Activated gamma-delta T cell treated with Interleukin-2 at 50 U/mL for 16 hours (primary cell): Measurements from ENCODE around the gene NAV3.

Source experiments
- DNase-seq: peaks from one replicate; pipeline ENCODE4 v3.0.0-alpha.2; 2020

Gene NAV3

DNA sequence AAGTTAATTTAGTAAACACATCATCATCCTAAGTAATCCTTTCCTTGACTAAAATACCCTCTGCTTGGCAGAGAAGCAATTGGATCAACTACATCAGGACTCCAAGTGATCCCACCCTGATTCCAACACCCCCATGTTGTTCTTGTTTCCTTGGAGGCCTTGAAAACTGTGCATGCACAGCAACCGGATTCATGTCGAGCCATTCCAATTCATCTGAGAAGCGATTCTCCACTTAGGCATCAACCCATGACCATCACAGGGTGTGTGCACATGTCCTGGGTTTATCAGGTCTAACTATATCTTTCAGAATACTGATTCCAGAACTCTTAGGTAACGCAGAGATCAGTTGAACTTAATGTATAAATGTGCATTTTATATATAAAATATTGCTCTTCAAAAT, 163.0 kb downstream of the NAV3 start:
- DNase-seq = no peak

DNA sequence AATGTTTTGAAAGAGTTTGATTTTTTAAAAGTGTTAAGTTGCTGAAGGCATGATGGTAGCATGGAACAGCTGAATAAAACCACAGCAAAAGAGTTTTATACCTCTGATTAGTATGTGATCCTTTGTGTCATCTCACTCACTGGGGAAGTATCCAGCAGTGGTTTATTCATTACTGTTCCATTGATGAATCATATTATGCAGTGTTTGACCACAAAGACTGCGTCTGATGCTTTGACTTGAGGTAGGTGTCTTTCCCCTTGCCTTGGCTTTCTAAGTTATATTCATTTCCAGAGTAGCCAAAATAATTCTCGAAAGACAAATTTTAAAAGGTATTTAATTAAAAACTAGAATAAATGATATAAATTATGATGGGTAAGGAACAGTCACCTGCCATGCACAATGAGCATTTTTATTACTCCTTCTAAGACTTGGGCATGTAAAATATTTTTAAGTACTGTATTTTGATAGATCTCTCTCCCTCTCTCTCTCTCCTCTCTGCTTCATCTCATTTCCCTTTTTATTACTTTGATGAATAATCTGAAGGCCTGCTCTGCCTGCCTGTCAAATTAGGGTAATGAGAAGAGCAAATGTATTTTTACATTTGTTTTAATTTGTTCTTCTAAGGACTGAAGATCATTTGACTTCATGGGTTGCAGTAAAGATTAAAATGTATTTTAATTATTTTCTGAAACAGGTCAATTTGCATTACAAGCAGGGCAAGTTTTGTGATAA, 164.9 kb downstream of the NAV3 start:
- DNase-seq = no peak

DNA sequence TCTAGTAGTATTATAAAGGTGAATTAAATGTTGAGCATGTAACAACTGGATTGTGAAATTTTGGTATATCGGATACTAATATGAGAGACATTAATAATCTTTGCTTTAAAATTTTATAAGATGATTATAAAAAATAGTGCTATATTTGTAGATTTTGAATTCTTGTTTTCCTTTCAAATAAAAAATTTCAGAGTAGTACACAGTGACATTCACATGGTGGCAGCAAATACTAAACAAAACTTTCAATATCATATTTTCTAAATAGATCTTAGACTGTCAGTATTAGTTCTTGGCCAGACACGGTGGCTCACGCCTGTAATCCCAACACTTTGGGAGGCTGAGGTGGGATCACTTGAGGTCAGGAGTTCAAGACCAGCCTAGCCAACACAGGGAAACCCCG, 166.0 kb downstream of the NAV3 start:
- DNase-seq = no peak

DNA sequence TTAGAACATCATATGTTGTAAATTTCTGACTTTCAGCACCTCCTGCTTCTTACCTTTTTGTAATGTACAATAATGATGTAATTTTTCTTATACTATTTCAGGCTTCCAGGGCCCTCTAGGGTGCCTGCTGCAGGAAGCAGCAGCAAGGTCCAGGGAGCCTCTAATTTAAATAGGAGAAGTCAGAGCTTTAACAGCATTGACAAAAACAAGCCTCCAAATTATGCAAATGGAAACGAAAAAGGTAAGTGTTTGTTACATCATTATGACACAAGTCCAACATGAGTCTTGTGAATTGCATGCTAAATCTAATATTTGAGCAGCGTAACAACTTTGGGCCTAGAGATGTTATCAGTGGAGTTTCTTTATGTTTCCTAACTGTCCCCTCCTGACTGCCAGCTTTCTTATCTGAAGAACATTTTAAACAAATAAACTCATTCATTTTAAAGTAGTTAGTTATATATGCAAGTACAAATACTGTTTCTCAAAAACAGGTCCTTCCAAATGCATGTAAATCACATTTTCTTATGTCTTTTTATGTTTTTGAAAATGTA, 167.6 kb downstream of the NAV3 start:
- DNase-seq = no peak

DNA sequence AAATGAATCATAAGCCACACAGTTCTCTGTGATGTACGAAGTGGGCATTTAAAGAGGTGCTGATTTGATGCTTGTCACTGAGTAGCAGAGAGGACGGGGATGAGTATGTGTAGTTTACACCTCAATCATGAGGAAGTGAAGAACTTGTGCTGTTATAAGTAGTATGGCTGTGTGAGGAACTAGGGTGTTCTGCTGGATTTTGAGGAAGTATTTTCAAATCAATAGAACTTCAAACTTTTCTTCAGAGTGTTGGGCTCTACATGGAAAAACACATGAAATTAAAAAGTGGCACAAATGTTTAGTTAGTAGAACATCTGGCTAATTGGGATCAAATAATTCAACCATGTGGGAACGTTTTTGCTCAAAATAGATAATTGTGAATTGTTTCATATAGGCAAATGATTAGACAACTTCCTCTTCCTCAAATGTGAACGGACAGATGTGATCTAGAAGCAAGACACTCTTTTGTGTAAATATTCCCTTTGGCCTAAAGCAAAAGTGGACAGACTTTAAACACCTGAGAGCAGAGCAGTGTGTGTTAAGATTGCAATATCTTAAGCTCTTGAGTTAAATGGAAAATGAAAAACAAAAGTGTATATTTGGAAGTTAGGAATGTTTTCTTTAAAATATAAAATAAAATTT, 168.5 kb downstream of the NAV3 start:
- no peak for DNase-seq

DNA sequence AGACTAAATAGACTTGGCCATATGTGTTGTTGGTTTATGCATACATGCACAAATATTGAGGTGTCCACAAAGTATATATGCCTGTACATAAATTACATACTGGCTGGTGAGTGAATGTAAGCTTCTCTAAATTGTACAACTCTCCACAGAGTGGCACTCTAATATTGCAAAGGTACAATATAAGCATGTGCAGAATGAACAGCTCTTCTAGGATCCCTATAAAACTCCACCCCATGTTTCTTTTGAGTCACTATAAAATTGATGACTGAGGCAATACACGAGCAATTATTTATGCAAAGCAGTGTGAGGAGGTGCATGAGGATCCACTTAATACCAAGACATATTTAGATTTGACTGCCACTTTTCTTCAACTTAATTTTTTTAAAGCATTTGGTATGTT, 172.2 kb downstream of the NAV3 start:
- DNase-seq = no peak

DNA sequence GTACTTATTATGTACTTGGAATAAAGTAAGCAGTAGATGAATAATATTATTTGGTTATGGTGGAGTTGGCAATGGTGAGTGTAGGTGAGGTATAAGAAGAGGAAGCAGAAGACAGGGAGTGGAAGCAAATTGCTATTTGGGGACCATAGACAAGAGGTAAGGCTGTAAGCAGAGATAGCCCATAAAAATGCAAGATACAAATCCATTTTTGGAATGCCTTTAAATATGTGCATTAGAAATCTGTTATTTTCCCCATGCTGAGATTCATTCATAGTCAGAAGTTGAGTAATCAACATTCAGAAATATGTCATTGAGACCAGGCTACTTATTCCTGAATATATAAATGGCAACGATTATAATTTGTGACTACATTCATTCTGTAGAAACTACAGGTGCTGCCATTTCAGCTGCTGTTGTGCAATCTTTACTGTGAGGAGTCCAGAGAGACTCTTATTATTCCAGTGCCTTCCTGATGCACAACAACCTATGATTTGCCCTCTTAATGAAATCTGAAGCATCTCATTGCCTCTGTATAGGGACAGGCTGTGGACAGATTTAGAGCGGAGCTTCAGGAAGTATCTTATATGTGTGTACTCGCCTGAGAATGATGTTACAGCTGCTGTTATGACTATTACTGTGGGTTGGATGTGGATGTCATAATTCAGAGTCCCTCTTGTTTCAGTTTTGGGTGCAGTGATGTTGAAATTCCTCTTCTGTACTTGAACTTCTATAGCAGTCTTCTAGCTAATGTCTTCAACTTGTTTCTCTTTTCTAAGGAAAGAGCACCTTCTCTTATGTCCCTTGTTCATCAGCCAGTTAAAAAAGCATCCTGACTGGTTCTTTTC, 173.8 kb downstream of the NAV3 start:
- DNase-seq = no peak

DNA sequence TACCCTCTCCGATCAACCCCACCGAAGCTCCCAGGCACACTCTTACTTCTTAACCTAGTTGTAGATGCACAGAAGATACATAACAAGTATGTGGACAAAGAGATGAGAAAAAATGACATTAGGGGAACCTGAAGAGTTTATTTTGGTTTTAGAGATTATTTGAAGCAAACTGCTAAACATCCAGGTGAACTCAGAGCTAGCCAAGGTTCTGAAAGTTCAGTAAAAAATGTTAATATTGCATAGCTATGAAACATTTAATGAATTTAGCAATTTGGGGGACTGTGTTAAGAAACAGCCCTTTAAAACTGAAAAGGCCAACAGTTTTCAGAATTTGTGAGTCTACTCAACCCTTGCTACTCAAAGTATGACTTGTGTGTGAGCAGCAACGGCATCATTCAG, 174.4 kb downstream of the NAV3 start:
- DNase-seq = no peak

DNA sequence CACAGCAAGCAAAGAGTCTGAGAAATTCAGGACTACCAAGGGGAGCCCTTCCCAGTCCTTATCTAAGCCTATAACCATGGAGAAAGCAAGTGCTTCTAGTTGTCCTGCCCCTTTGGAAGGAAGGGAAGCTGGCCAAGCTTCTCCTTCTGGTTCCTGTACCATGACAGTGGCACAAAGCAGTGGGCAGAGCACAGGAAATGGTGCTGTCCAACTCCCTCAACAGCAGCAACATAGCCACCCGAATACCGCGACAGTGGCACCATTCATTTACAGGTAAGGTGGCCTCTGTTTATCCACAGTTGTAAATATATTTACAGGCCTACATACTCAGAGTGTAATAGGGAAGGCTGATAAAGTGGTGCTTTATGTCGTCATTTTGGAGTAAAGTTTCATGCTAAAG, 176.5 kb downstream of the NAV3 start:
- no peak for DNase-seq

DNA sequence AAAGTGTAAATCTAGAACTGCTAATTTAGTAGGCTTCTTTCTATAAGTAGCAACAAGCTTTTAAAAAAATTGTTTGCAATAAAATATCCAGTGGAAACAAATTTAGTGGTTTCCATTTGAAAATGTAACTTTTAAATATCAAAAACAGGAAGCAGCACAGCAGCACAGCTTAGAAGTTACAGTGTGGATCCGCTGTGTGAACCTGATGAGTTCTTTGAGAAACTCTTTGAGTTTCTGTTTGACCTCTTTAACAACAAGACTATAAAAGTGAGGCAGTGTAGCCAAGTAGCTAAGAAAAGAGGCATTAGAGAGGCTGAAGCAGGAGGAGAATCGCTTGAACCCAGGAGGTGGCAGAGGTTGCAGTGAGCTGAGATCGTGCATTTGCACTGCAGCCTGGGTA, 178.3 kb downstream of the NAV3 start:
- no peak for DNase-seq

DNA sequence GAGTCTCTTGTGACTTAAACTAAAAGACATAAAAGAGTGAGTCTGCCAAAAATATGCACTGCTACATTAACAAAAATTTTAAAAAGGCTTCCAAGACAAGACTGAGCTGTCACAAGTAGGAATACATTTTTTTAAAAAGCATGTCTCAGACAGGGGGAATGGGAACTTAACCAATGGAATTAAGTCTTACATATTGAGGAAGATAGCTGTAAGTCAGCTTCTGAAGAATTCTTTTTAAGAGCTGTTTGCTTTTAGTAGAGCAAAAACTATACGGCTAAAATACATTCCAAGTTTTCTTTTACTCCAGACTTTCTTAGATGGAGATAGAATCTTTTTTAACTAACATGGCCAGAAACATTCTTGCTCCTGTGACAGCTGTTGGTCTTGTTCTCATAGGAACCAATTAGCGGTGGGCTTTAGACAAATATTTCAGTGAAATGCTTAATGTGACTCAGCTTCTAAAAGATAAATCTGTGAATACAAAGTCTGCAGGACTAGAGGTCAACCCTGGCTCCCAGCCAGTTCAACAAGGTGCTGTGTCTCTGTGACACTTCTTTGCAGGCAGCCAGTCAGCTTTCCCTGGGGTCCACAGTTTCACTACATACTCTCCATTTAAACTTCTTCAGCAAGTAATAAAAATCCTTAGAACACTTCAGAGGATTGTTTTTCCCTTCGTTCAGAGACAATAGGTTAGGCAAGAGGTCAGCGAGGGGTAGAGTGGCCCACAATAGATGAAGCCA, 187.6 kb downstream of the NAV3 start:
- DNase-seq = no peak

DNA sequence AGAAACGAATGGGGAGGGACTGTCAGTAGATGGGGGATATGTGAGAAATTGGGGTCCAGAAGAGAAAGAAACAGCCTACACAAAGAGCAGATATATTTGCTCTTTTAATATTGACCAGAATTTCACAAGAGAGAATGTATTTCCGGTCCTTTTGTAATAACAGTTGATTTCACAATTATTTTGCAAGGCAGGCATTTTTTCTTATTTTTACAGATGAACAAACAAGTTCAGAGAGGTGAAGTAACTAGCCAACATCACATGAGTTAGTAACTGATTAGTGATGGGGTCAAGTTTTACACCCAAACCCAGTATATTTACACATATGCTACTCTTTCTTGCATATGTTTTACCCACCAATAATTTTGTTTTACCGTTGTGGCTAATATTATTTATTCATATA, 188.2 kb downstream of the NAV3 start:
- no peak for DNase-seq

DNA sequence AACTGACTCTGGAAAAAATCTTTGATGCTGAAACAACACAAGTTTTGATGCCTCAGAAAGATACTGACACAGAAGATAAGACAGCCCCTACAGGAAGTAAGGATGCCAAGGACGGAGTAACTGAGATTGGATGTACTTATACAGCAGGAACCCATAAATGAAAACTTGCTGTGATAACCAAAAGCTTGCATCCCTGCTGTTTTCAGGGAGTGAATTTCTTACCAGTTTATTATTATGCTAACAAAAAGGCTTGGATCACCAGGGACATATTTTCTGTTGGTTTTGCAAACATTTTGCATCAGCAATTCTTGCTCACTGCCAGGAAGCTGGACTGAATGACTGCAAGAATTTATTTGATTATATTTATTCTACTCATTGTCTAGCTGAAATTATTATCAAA, 197.7 kb downstream of the NAV3 start:
- DNase-seq = no peak

DNA sequence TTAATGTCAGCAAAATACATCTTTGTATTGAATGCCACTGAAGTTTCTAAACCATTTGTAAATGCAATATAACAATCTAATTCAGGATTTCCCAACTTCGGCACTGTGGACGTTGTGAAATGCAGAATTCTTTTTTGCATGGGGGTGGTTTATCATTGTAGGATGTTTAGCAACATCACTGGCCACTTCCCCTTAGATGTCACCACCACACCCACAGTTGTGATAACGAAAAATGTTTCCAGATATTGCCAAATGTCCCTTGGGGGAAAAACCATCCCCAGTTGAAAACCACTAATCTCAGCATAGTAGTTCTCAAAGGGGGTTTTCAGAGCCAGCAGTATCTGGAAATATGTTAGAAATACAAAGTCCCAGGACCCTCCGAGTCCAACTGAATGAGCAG, 203.3 kb downstream of the NAV3 start:
- no peak for DNase-seq

DNA sequence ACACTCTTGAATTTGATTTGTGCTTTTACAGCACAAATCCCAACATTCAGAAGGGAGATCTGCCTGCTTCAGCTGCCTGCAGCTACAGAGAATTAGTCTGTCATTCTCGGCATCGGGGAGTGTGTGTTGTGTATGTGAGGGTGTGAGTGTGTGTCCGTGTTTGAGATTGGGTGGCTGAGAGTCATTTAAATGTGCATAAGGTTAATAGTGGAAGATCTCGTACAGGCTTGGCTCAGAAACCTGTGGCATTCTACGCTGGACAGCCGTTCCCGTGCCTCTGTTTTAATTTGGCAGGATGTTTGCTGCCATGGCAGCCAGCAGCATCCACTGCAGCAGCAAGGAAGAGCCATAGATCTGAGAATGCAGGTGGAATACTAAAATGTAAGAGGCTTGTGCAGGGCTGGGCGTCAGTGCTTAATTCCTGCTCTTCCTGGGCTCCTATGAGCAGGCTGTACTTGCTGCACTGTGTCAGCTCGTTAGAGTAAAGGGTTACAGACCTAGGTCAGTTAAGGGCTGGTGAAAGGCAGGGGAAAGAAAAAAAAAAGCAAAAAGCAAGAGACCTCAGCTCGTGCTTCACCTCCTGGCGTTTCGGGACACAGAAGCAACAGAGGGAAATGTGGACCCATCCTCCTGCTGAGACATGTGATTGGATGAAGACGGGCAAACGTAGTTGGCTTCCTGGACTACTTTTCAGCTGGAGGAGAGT, 205.4 kb downstream of the NAV3 start:
- DNase-seq = no peak

DNA sequence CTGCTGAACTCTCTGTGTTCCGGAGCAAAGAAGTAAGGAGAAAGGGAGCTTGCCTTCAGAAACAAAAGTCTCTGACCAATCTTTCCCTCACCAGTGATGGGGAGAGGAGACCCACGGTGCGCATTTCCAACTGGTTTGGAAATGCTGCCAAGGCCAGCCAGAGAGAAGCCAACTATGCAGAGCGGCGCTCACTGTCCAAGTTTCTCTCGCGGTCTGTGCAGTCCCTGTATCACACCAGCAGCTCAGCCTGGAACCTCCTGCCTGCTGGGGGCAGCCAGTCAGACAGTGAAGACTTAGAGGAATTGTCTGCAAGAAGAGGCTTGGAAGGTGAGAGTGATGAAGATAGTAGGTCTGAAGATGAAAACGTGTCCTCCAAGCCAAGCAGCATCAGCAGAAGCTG, 206.2 kb downstream of the NAV3 start:
- no peak for DNase-seq

DNA sequence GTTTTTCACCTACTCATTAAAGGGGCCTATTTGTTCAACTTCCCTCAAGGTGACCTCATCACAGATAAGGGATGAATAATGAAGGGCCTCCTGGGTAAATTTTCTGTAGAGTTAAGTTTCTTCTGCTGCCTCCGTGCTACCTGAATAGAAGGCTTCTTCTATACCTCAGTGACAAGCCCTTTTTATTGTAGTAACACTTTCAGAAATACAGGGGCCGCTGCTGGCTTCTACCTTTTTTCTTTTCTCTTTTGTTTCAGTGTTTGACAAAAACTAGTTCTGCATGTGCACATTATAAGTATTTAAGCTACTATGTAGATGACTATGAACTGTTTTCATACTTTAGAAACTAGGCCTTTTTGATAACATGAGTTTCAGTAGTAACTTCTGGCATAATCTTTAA, 207.0 kb downstream of the NAV3 start:
- no peak for DNase-seq

DNA sequence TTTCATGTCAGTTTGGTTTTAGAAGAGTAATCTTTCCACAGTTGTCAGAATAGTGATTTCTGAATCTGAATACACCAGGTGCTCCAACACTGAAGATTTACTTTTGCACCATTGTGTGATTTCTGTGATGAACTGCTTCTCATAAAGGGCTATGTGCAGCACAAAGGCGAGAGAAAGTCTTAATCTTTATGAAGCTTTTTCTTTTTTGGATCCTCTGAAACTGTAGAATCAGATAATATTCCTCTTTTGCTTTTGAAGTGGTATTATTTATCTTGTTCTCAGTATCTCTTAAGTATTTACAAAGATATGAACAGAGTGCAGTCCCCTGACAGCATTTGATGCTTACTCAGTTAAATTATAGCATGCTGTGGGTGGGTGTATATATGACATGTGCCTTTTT, 207.8 kb downstream of the NAV3 start:
- DNase-seq = no peak

DNA sequence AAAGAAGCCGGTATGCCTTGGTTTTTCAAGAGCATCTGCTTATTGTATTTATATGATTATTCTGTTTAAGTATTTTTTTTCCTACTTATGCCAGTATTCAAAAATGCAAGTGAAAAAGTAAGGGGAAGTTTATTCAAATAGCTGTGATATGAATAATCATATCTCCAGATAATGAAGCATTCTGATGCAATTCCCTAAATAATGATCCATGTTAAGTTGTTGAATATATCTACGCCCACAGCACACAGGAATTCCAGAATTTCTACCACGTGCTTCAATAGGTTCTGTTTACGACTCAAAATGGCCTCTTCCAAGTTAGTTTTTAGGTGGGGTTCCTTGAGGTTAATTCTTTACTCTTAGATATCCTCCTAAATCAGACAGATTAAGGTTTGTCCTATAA, 208.3 kb downstream of the NAV3 start:
- DNase-seq = no peak

DNA sequence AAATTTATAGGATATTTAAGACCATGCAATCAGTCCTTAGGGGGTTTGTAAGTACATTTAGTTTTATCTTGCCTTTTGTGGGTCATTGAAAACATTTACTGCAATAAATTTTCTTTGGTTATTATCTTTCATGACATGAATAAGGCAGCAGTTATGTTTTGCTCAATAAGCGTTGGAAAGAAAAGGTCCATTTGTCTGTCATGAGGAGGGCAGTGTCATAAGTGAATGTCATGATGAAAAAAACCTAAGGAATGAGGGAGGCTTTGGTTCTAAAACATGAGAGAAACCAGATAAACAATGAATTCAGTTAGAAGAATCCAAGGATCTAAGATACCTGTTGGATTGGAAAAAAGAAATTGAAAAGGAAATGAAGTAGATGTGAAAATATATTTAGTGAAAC, 209.4 kb downstream of the NAV3 start:
- no peak for DNase-seq

DNA sequence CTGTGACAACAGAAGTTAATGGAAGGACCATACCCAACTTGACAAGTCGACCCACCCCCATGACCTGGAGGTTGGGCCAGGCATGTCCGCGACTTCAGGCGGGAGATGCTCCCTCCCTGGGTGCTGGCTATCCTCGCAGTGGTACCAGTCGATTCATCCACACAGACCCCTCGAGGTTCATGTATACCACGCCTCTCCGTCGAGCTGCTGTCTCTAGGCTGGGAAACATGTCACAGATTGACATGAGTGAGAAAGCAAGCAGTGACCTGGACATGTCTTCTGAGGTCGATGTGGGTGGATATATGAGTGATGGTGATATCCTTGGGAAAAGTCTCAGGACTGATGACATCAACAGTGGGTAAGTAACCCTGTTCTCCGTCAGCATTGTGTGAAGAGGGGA, 220.1 kb downstream of the NAV3 start:
- DNase-seq = no peak

DNA sequence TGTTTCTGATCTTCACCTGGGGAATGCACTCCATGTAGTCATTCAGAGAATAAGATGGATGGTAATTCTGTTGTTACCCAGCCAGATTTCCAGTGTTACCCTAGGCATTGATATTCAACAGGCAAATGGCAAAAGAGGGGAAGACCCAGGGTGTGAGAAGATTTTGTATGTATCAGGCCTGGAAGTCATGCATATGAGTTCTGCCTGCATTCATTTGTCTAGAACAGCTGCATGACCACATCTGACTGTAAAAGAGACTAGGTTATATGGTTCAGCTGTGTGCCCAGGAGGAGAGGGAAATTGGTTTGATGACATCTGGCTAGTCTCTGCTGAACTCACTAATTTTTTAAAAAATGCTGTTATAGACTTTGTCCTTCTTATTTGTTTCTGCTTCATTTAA, 224.9 kb downstream of the NAV3 start:
- DNase-seq = no peak
